ENCODE data around the gene RBM47.

RBM47 gene

GRCh38 chr4:40373636-40374035 is 256.0 kb downstream of the RBM47 start:
- no peak for DNase-seq (ENCODE audit: low read depth)
- H3K4me3 ChIP-seq (ENCODE audit: low read length) = no peak overlapping the region
- no peak for TF ChIP-seq CTCF (conservative IDR thresholded peaks at IDR 0.05; ENCODE audit: low read length)
